Body of pancreas (tissue), 4 donors: ENCODE measurements around the gene GTF2F2. TPM values are rescaled to one million over a fixed set of nuclear protein-coding genes. Genes with fewer than 3 reads are reported as not detected.

ENCODE experiments used
- ATAC-seq: fragments of 150-250 bp; one replicate; pipeline ENCODE4 v1.9.1; 2016
- DNase-seq, 4 donors: peaks; one replicate each; pipeline ENCODE4 v3.0.0-alpha.2; 2019
- H3K27ac ChIP-seq, 4 donors: fragments of 200-600 bp; sonication (generic); 1 replicate in 3 of 4; 2 replicates in 1 of 4; pipeline versions ENCODE4 v1.5.1 to v1.6.1; 2016 to 2019; ENCODE audit warnings: mild to moderate bottlenecking in 1 of 4, mixed read lengths in 1 of 4, moderate library complexity in 1 of 4
- H3K27me3 ChIP-seq, 2 donors: fragments of 200-600 bp; sonication (generic); one replicate each; pipeline ENCODE4 v1.6.0; 2016; ENCODE audit warnings: mild to moderate bottlenecking in 1 of 2
- H3K36me3 ChIP-seq, 2 donors: fragments of 200-600 bp; sonication (generic); replicated peaks in 1 of 2; 2 replicates each; pipeline ENCODE4 v1.5.1; 2016; ENCODE audit warnings: low read depth in 2 of 2; ENCODE audit not compliant: insufficient read depth in 1 of 2
- H3K4me1 ChIP-seq: fragments of 200-600 bp; sonication (generic); one replicate; pipeline ENCODE4 v1.6.0; 2016
- H3K4me3 ChIP-seq, 2 donors: fragments of 200-600 bp; sonication (generic); 1 replicate in 1 of 2; 2 replicates in 1 of 2; pipeline ENCODE4 v1.5.1; 2016 to 2019
- H3K9me3 ChIP-seq, 3 donors: fragments of 200-600 bp; sonication (generic); 1 replicate in 2 of 3; 2 replicates in 1 of 3; pipeline ENCODE4 v1.5.1; 2016
- CTCF ChIP-seq, 7 experiments: fragments of 450-650 bp in 4 of 7; fragments of 200-600 bp in 3 of 7; sonication (generic) in 3 of 7; IDR thresholded peaks; one replicate each; pipeline ENCODE4 v1.5.1; 2016 to 2019; ENCODE audit warnings: antibody characterized with exemption in 7 of 7
- POLR2A ChIP-seq, 3 donors: fragments of 450-650 bp; IDR thresholded peaks; one replicate each; pipeline ENCODE4 v1.6.1; 2016; ENCODE audit warnings: antibody characterized with exemption in 3 of 3, mild to moderate bottlenecking in 2 of 3
- WGBS, 2 donors: methylation state at CpG; one replicate each; pipeline ENCODE4 v1.1.5; 2017; 5-methylcytosine and 5-hydroxymethylcytosine counted together
- intact Hi-C: fragments of 100-400 bp; cut with DNase I; formaldehyde crosslinking; loops from one replicate; pipeline ENCODE4 v1.15.1; 2023
- total RNA-seq, 2 donors: library from RNA; depleted of rRNA; stranded (reverse); fragments of >200 nt; gene quantifications; one replicate each; pipeline ENCODE4 v1.1.0, GENCODE V29; 2016

GTF2F2 gene
- total RNA-seq, 2 donors from 2014 or later, result 5.9 to 9.6 TPM

- H3K27ac ChIP-seq, result no peak overlapping the region
- no peak for DNase-seq
- 7 to 8% methylated on average over 1 of the region's 1 CpG for WGBS, 2 donors
- intact Hi-C loops, result no loop called here
- TF ChIP-seq POLR2A (IDR thresholded peaks at IDR 0.05), result no peak
- no peak for TF ChIP-seq CTCF (IDR thresholded peaks at IDR 0.05)
- no peaks in the 10 kb centered on the region for H3K9me3 ChIP-seq
- no peak for ATAC-seq
- H3K27me3 ChIP-seq, result no peaks in the 10 kb centered on the region
- no peaks in the 10 kb centered on the region for H3K4me1 ChIP-seq
- no peaks in the 10 kb centered on the region for H3K36me3 ChIP-seq
- H3K4me3 ChIP-seq, result no peak overlapping the region
These were observed 111.4 kb downstream of the GTF2F2 start for GRCh38 chr13:45231722-45232121.

DNA sequence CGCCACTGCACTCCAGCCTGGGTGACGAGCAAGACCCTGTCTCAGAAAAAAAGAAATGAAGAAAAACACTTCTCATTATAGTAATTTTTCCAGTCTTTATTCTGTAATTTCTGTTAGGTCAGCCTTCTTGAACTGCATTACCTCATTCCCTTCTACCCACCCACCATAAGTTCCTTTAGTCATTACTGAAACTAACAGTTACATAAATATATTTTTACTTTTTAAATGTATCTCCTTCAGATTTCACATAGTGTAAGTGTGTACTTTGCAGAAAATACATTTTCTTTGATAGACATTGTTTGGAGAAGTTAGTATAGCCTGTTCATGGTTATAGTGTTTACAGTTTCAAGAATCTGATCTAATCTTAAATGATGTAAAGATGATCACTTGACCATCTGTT is 112.3 kb downstream of the GTF2F2 start:
- no peak for TF ChIP-seq CTCF (IDR thresholded peaks at IDR 0.05)
- TF ChIP-seq POLR2A (IDR thresholded peaks at IDR 0.05), result no peak
- WGBS, 2 donors, result 95 to 100% methylated on average over 2 of the region's 2 CpGs
- no peak overlapping the region for H3K4me3 ChIP-seq
- H3K9me3 ChIP-seq, result no peaks in the 10 kb centered on the region
- no peak for DNase-seq
- H3K27me3 ChIP-seq, result no peaks in the 10 kb centered on the region
- intact Hi-C loops, result no loop called here
- no peak for ATAC-seq
- no peak overlapping the region for H3K27ac ChIP-seq
- no peaks in the 10 kb centered on the region for H3K36me3 ChIP-seq
- no peaks in the 10 kb centered on the region for H3K4me1 ChIP-seq

DNA sequence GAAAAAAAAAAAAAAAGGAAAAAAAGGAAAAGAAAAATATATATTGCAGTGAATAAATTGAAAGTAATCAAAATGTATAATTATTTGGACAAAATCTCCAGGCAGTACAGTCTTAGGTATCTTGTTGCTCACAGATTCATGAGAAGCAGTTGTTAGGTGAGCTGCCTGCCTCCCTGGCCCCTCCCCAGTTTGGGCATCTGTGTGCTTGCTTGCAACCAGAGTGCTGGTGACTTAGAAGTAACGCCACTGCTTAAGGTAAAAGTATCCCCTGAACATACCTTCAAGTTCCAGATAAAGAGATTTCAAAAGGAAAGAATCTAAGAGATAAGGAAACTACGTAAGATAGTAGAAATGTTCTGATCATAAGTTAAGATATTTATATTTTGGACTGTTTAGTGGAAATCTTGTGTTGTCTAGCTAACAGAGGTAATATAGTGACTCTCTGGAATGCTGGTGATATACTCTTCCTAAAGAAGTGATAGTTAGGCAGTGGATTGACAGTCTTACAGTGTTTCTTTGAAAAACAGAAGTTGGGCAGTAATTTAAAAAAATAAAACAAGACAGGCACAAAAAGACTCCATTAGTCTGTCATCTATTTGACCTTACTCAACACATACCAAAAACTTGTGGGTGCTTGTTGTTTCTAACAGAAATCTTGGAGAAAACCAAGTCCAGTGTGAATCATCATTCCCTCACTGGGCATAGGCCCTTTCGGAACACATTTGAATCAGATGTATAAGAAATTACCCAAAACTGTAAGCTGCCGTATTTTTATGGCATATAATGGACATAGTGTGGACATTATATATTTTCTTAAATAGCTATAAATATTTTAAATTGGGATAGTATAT is 118.9 kb downstream of the GTF2F2 start:
- DNase-seq (no peak), ATAC-seq (no peak)
- peaks cover 4% of the 10 kb centered on the region for H3K4me1 ChIP-seq
- intact Hi-C loops, result no loop called here
- no peaks in the 10 kb centered on the region for H3K36me3 ChIP-seq
- no peak overlapping the region for H3K27ac ChIP-seq
- 90% methylated on average over 4 of the region's 4 CpGs for WGBS, 2 donors
- no peak overlapping the region for H3K4me3 ChIP-seq
- H3K27me3 ChIP-seq, result no peaks in the 10 kb centered on the region
- TF ChIP-seq CTCF (IDR thresholded peaks at IDR 0.05) (no peak), POLR2A (IDR thresholded peaks at IDR 0.05) (no peak)
- H3K9me3 ChIP-seq, result no peaks in the 10 kb centered on the region

DNA sequence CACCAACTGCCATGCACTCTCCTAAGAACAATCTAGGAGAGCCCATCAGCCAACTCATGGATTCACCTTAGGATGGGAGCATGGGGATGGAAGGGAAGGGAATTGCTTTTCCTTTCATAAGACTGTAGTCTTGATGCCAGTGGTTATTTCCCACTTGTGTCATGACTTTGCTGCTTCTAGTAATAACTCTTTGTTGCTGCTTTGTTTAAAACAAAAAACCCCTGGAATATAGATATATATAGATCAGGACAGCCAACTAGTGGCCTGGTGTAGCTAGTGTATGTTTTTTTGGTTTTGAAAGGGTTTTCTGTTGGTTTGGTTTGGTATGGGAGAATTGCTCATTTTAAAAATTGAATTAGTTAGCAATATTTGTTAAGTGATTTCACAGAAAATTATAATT is 119.8 kb downstream of the GTF2F2 start:
- ATAC-seq, result no peak
- no peak overlapping the region for H3K27ac ChIP-seq
- no peaks in the 10 kb centered on the region for H3K27me3 ChIP-seq
- no peaks in the 10 kb centered on the region for H3K9me3 ChIP-seq
- H3K36me3 ChIP-seq, result no peaks in the 10 kb centered on the region
- TF ChIP-seq CTCF (IDR thresholded peaks at IDR 0.05) (no peak), POLR2A (IDR thresholded peaks at IDR 0.05) (no peak)
- intact Hi-C loops, result no loop called here
- no peak for DNase-seq
- H3K4me1 ChIP-seq, result peaks cover 4% of the 10 kb centered on the region
- no peak overlapping the region for H3K4me3 ChIP-seq

- H3K27ac ChIP-seq, result peak overlapping the region in 1 of 4 donors; percentile 14
- intact Hi-C loops, result no loop called here
These were observed 121.8 kb downstream of the GTF2F2 start for GRCh38 chr13:45242070-45242469.

More at GRCh38 chr13:45242070-45242469, 121.8 kb downstream of the GTF2F2 start:
- Histone ChIP-seq H3K27me3 (no peaks in the 10 kb centered on the region), H3K4me1 (peaks cover 4% of the 10 kb centered on the region), H3K9me3 (no peaks in the 10 kb centered on the region), H3K4me3 (no peak overlapping the region), H3K36me3 (no peaks in the 10 kb centered on the region)
- TF ChIP-seq CTCF (IDR thresholded peaks at IDR 0.05) (no peak), POLR2A (IDR thresholded peaks at IDR 0.05) (no peak)
- DNase-seq (peak; percentile 20 to 58 (median 49)), ATAC-seq (peak; percentile 71)
- 3 to 4% methylated on average over 3 of the region's 3 CpGs for WGBS, 2 donors
